ENCODE data around the gene PTBP3.
"Not testable (repeated sequence)": the region's sequence is repeated elsewhere in the genome, so short reads cannot be mapped to it uniquely, and the experiment has no call there.

The PTBP3 gene

DNA sequence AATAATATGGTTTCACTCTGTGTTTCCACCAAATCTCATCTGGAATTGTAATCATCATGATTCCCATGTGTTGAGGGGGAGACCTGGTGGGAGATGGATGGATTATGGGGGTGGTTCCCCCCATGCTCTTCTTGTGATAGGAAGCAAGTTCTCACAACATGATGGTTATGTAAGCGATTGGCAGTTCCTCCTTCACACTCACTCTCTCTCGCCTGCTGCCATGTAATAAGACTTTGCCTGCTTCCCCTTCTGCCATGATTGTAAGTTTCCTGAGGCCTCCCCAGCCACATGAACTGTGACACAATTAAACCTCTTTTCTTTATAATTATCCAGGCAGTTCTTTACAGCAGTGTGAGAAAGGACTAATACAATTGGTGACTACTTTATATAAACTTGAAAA, 48.4 kb downstream of the PTBP3 start:
- TF ChIP-seq, protein P1, sequence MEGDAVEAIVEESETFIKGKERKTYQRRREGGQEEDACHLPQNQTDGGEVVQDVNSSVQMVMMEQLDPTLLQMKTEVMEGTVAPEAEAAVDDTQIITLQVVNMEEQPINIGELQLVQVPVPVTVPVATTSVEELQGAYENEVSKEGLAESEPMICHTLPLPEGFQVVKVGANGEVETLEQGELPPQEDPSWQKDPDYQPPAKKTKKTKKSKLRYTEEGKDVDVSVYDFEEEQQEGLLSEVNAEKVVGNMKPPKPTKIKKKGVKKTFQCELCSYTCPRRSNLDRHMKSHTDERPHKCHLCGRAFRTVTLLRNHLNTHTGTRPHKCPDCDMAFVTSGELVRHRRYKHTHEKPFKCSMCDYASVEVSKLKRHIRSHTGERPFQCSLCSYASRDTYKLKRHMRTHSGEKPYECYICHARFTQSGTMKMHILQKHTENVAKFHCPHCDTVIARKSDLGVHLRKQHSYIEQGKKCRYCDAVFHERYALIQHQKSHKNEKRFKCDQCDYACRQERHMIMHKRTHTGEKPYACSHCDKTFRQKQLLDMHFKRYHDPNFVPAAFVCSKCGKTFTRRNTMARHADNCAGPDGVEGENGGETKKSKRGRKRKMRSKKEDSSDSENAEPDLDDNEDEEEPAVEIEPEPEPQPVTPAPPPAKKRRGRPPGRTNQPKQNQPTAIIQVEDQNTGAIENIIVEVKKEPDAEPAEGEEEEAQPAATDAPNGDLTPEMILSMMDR (conservative IDR thresholded peaks at IDR 0.05; ENCODE audit: low read length) = no peak
- TF ChIP-seq EZH2phosphoT487 (IDR thresholded peaks at IDR 0.05; ENCODE audit: borderline replicate concordance) = no peak
- H3K9me2 ChIP-seq (replicated peaks; ENCODE audit: low read depth, low read length) = no peaks in the 10 kb centered on the region
- H3K4me3 ChIP-seq (ENCODE audit: low read length, poor library complexity, severe bottlenecking) = no peak overlapping the region
- no peak overlapping the region for H3K9ac ChIP-seq (ENCODE audit: low read depth, low read length, poor library complexity, severe bottlenecking)
- H3K79me2 ChIP-seq (ENCODE audit: insufficient read depth, low read length) = peaks cover 66% of the 10 kb centered on the region; the same call in 1 of the 2 replicates
- peaks cover 9% of the 10 kb centered on the region for H4K20me1 ChIP-seq (ENCODE audit: insufficient read depth, low read length, poor library complexity, severe bottlenecking)
- no peaks in the 10 kb centered on the region for H3F3A ChIP-seq (ENCODE audit: low read depth)
- peaks cover 6% of the 10 kb centered on the region for H3K4me1 ChIP-seq (ENCODE audit: insufficient read depth, low read length, poor library complexity, severe bottlenecking)
- H3K4me2 ChIP-seq (ENCODE audit: low read depth, low read length, poor library complexity, severe bottlenecking) = no peak overlapping the region
- H3K36me3 ChIP-seq (ENCODE audit: insufficient read depth, low read length) = peaks cover 49% of the 10 kb centered on the region; the same call in 1 of the 2 replicates
- no peaks in the 10 kb centered on the region for H3K27me3 ChIP-seq (ENCODE audit: insufficient read depth, low read length, poor library complexity, severe bottlenecking)
- H3K9me3 ChIP-seq (ENCODE audit: insufficient read depth, low read depth, low read length) = peaks cover 23% of the 10 kb centered on the region; the same call in 1 of the 2 replicates
- H2AFZ ChIP-seq (ENCODE audit: low read length) = no peak overlapping the region

DNA sequence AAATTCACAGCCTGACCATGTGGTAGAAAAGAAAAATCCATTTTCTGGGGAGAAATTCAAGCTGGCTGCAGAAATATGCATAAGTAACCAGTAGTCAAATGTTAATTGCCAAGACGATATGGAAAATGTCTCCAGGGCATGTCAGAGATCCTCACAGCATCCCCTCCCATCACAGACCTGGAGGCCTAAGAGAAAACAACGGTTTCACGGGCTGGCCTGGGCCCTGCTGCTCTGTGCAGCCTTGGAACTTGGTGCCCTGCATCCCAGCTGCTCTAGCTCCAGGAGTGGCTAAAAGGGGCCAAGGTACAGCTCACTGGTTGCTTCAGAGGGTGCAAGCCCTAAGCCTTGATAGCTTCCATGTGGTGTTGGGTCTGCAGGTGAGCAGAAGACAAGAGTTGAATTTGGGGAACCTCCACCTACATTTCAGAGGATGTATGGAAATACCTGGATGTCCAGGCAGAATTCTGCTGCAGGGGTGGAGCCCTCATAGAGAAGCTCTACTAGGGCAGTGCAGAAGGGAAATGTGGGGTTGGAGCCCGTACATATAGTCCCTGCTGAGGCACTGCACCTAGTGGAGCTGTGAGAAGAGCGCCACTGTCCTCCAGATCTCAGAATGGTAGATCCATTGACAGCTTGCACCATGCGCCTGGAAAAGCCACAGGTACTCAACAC, 49.7 kb downstream of the PTBP3 start:
- no peaks in the 10 kb centered on the region for H3K9me2 ChIP-seq (replicated peaks; ENCODE audit: low read depth, low read length)
- no peak overlapping the region for H3K4me3 ChIP-seq (ENCODE audit: low read length, poor library complexity, severe bottlenecking)
- no peak overlapping the region for H2AFZ ChIP-seq (ENCODE audit: low read length)
- H3K79me2 ChIP-seq (ENCODE audit: insufficient read depth, low read length) = peaks cover 68% of the 10 kb centered on the region; the same call in 1 of the 2 replicates
- H3K4me2 ChIP-seq (ENCODE audit: low read depth, low read length, poor library complexity, severe bottlenecking) = no peak overlapping the region
- no peaks in the 10 kb centered on the region for H3K27me3 ChIP-seq (ENCODE audit: insufficient read depth, low read length, poor library complexity, severe bottlenecking)
- H3K9me3 ChIP-seq (ENCODE audit: insufficient read depth, low read depth, low read length) = peaks cover 23% of the 10 kb centered on the region; the same call in 1 of the 2 replicates
- peaks cover 48% of the 10 kb centered on the region; the same call in 1 of the 2 replicates for H3K36me3 ChIP-seq (ENCODE audit: insufficient read depth, low read length)
- TF ChIP-seq, protein P1 (conservative IDR thresholded peaks at IDR 0.05; ENCODE audit: low read length) = no peak
- no peak for TF ChIP-seq EZH2phosphoT487 (IDR thresholded peaks at IDR 0.05; ENCODE audit: borderline replicate concordance)
- peaks cover 6% of the 10 kb centered on the region for H3K4me1 ChIP-seq (ENCODE audit: insufficient read depth, low read length, poor library complexity, severe bottlenecking)
- peaks cover 9% of the 10 kb centered on the region for H4K20me1 ChIP-seq (ENCODE audit: insufficient read depth, low read length, poor library complexity, severe bottlenecking)
- H3K9ac ChIP-seq (ENCODE audit: low read depth, low read length, poor library complexity, severe bottlenecking) = no peak overlapping the region
- no peaks in the 10 kb centered on the region for H3F3A ChIP-seq (ENCODE audit: low read depth)

DNA sequence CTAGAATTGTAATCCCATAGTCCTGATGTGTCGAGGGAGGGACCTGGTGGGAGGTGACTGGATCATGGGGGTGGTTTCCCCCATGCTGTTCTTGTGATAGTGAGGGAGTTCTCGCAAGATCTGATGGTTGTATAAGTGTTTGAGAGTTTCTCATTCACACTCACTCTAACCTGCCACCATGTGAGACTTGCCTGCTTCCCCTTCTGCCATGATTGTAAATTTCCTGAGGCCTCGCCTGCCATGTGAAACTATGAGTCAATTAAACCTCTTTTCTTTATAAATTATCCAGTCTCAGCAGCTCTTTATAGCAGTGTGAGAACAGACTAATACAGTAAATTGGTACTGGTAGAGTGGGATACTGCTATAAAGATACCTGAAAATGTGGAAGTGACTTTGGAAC, 50.6 kb downstream of the PTBP3 start:
- not testable (repeated sequence) for H3K4me2 ChIP-seq (ENCODE audit: low read depth, low read length, poor library complexity, severe bottlenecking); H3K27me3 ChIP-seq (ENCODE audit: insufficient read depth, low read length, poor library complexity, severe bottlenecking); H3K9me2 ChIP-seq (replicated peaks; ENCODE audit: low read depth, low read length); H3K4me3 ChIP-seq (ENCODE audit: low read length, poor library complexity, severe bottlenecking); H2AFZ ChIP-seq (ENCODE audit: low read length); H4K20me1 ChIP-seq (ENCODE audit: insufficient read depth, low read length, poor library complexity, severe bottlenecking); H3F3A ChIP-seq (ENCODE audit: low read depth); H3K9ac ChIP-seq (ENCODE audit: low read depth, low read length, poor library complexity, severe bottlenecking); H3K4me1 ChIP-seq (ENCODE audit: insufficient read depth, low read length, poor library complexity, severe bottlenecking)
- Histone ChIP-seq H3K36me3 (ENCODE audit: insufficient read depth, low read length) (peaks cover 40% of the 10 kb centered on the region; the same call in 1 of the 2 replicates), H3K79me2 (ENCODE audit: insufficient read depth, low read length) (peaks cover 70% of the 10 kb centered on the region; the same call in 1 of the 2 replicates), H3K9me3 (ENCODE audit: insufficient read depth, low read depth, low read length) (peaks cover 23% of the 10 kb centered on the region; the same call in 1 of the 2 replicates)

All from Loucy (cell line).